Hepatocyte (in vitro differentiated cells): ENCODE results near the gene PHACTR2. TPM values are rescaled to one million over a fixed set of nuclear protein-coding genes. Genes with fewer than 3 reads are reported as not detected.

Experiments used
- DNase-seq: peaks from one replicate; pipeline ENCODE4 v3.0.0-alpha.2; 2016; ENCODE audit warnings: low spot score
- H2AFZ ChIP-seq: fragments of 200-600 bp; sonication (generic); 2 replicates; pipeline ENCODE4 v1.6.0; 2016; ENCODE audit warnings: antibody characterized with exemption, mild to moderate bottlenecking
- H3K27ac ChIP-seq: fragments of 200-600 bp; sonication (generic); 2 replicates; pipeline ENCODE4 v1.5.1; 2016; ENCODE audit warnings: mild to moderate bottlenecking
- H3K27me3 ChIP-seq: fragments of 200-600 bp; sonication (generic); 2 replicates; pipeline ENCODE4 v1.6.1; 2016
- H3K36me3 ChIP-seq: fragments of 200-600 bp; sonication (generic); replicated peaks from 2 replicates; pipeline ENCODE4 v1.5.1; 2016; ENCODE audit warnings: low read depth; ENCODE audit not compliant: insufficient read depth
- H3K4me1 ChIP-seq: fragments of 200-600 bp; sonication (generic); 2 replicates; pipeline ENCODE4 v1.5.1; 2016; ENCODE audit warnings: mild to moderate bottlenecking, moderate library complexity; ENCODE audit not compliant: insufficient read depth
- H3K4me2 ChIP-seq: fragments of 200-600 bp; sonication (generic); 2 replicates; pipeline ENCODE4 v1.6.0; 2016
- H3K4me3 ChIP-seq: fragments of 200-600 bp; sonication (generic); 2 replicates; pipeline ENCODE4 v1.5.1; 2016; ENCODE audit warnings: mild to moderate bottlenecking
- H3K79me2 ChIP-seq: fragments of 200-600 bp; sonication (generic); 2 replicates; pipeline ENCODE4 v1.6.0; 2017; ENCODE audit warnings: mild to moderate bottlenecking
- H3K9me2 ChIP-seq: fragments of 200-600 bp; sonication (generic); replicated peaks from 2 replicates; pipeline ENCODE4 v1.6.0; 2017; ENCODE audit warnings: mild to moderate bottlenecking; ENCODE audit not compliant: insufficient read depth
- H3K9me3 ChIP-seq: fragments of 200-600 bp; sonication (generic); 2 replicates; pipeline ENCODE4 v1.5.1; 2016; ENCODE audit warnings: low read depth, mild to moderate bottlenecking
- H4K20me1 ChIP-seq: fragments of 200-600 bp; sonication (generic); 2 replicates; pipeline ENCODE4 v1.6.0; 2016; ENCODE audit warnings: mild to moderate bottlenecking; ENCODE audit not compliant: insufficient read depth, poor library complexity, severe bottlenecking
- EZH2 ChIP-seq: fragments of 200-600 bp; sonication (generic); IDR thresholded peaks from 2 replicates; pipeline ENCODE4 v1.6.1; 2016; ENCODE audit warnings: antibody characterized with exemption, mild to moderate bottlenecking, borderline replicate concordance
- EZH2phosphoT487 ChIP-seq: fragments of 200-600 bp; sonication (generic); IDR thresholded peaks from one replicate; pipeline ENCODE4 v1.6.1; 2018; ENCODE audit warnings: antibody characterized with exemption, mild to moderate bottlenecking, low read depth, moderate library complexity; ENCODE audit not compliant: unreplicated experiment, severe bottlenecking
- WGBS: methylation state at CpG from one replicate; pipeline ENCODE4 v1.1.6; 2016; ENCODE audit warnings: low lambda C conversion rate; ENCODE audit errors: missing lambda C conversion rate; 5-methylcytosine and 5-hydroxymethylcytosine counted together
- polyA plus RNA-seq: library from polyadenylated mRNA; unstranded; fragments of >200 nt; fragmentation: Nextera tagmentation; extraction: Ambion mirVana; gene quantifications from 2 replicates; pipeline ENCODE4 v1.2.1, GENCODE V29; 2016
- total RNA-seq: library from RNA; depleted of rRNA; stranded (reverse); fragments of >200 nt; gene quantifications from 2 replicates; pipeline ENCODE4 v1.2.3, GENCODE V29; 2014
- TF ChIP-seq, protein P1 (sequence below): fragments of 200-600 bp; sonication (generic); IDR thresholded peaks from 2 replicates; pipeline ENCODE4 v1.5.1; 2016; ENCODE audit warnings: antibody characterized with exemption, mild to moderate bottlenecking; ENCODE audit not compliant: poor library complexity

Gene PHACTR2
- total and polyA plus RNA-seq, 2 experiments from 2014 or later, result 86.6 to 111 TPM

DNA sequence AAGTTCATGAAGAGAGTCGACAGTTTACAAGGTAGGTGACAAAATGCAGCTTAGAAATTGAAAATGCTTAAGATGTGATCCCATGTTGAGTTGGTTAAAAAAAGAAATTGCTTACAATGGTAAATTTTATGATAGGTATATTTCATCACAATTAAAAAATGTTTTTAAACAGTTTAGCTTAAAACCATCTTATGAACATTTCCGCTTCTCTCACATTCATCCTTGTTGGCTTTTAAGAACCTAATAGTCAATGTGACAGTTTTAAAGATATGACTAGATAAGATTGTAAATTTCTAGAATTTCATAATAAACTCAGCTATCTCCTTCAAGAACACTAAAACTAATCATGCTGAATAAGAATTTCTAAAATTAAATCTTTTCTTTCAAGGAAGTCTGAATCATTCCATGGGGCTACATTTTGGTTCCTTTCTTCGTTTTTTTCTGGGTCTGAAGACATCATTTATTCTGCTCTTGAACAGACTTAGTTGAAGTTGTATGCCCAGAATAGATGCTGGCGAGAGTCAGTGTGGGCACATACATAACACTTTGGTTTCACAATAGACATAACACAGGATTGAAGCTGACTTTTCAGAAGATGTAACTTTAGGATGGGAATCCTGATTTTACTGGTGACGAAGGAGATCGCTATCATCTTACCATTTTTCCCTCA lies 129.5 kb downstream of the PHACTR2 start:
- 96% methylated on average over 6 of the region's 6 CpGs for WGBS
- no peak for DNase-seq
- Histone ChIP-seq H3K9me2 (no peaks in the 10 kb centered on the region), H3K36me3 (no peaks in the 10 kb centered on the region), H3K27me3 (no peaks in the 10 kb centered on the region), H3K4me1 (peaks cover 3% of the 10 kb centered on the region), H3K27ac (peak overlapping the region; percentile 85), H3K9me3 (no peaks in the 10 kb centered on the region), H3K79me2 (peaks cover 9% of the 10 kb centered on the region), H4K20me1 (no peaks in the 10 kb centered on the region), H3K4me3 (no peak overlapping the region), H3K4me2 (no peak overlapping the region), H2AFZ (no peak overlapping the region)
- TF ChIP-seq, protein P1, sequence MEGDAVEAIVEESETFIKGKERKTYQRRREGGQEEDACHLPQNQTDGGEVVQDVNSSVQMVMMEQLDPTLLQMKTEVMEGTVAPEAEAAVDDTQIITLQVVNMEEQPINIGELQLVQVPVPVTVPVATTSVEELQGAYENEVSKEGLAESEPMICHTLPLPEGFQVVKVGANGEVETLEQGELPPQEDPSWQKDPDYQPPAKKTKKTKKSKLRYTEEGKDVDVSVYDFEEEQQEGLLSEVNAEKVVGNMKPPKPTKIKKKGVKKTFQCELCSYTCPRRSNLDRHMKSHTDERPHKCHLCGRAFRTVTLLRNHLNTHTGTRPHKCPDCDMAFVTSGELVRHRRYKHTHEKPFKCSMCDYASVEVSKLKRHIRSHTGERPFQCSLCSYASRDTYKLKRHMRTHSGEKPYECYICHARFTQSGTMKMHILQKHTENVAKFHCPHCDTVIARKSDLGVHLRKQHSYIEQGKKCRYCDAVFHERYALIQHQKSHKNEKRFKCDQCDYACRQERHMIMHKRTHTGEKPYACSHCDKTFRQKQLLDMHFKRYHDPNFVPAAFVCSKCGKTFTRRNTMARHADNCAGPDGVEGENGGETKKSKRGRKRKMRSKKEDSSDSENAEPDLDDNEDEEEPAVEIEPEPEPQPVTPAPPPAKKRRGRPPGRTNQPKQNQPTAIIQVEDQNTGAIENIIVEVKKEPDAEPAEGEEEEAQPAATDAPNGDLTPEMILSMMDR, result no peak
- no peak for TF ChIP-seq EZH2
- no peak for TF ChIP-seq EZH2phosphoT487

GRCh38 chr6:143810745-143811144 lies 133.0 kb downstream of the PHACTR2 start:
- no peaks in the 10 kb centered on the region for H3K9me3 ChIP-seq
- no peaks in the 10 kb centered on the region for H3K27me3 ChIP-seq
- H3K4me2 ChIP-seq, result no peak overlapping the region
- H3K27ac ChIP-seq, result no peak overlapping the region
- H3K36me3 ChIP-seq, result no peaks in the 10 kb centered on the region
- H2AFZ ChIP-seq, result no peak overlapping the region
- DNase-seq, result no peak
- H3K79me2 ChIP-seq, result peaks cover 5% of the 10 kb centered on the region
- no peaks in the 10 kb centered on the region for H4K20me1 ChIP-seq
- H3K9me2 ChIP-seq, result no peaks in the 10 kb centered on the region
- WGBS, result 96% methylated on average over 2 of the region's 2 CpGs
- no peak overlapping the region for H3K4me3 ChIP-seq
- TF ChIP-seq EZH2phosphoT487, result no peak
- no peak for TF ChIP-seq EZH2
- TF ChIP-seq, protein P1, result no peak
- H3K4me1 ChIP-seq, result no peaks in the 10 kb centered on the region

DNA sequence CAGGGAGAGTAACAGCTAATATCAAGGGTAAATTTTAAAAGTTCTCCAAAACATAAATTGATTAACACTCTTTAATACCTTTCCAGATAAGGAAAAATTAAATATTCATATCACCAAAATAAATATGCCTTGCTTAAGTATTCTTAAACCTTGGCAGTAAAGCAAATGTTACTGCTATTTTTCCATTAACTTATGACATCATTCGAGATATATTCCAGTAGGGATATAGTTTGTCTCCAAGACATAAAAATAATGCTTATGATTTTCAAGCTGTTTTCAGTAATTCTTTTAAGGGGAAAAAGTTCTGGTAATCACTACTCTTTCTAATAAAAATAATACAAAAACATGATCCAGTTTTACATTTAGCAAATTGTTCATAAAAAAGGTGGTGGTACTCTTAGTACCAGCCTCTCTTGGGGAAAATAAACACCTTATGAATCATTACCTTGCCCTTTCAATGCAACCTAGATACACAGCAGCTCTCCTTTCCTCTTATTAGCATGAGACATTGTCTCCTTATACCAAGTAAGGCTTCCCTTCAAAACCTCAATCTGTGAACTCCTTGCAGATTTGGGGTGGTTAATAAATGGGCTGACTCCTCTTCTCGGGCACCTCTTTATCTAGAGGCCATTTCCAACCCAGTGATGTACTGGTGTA lies 133.9 kb downstream of the PHACTR2 start:
- TF ChIP-seq EZH2 (no peak), EZH2phosphoT487 (no peak)
- TF ChIP-seq, protein P1, result no peak
- no peaks in the 10 kb centered on the region for H4K20me1 ChIP-seq
- no peak overlapping the region for H3K4me2 ChIP-seq
- H3K27ac ChIP-seq, result peak overlapping the region; percentile 60
- H2AFZ ChIP-seq, result no peak overlapping the region
- peaks cover 5% of the 10 kb centered on the region for H3K79me2 ChIP-seq
- H3K9me3 ChIP-seq, result no peaks in the 10 kb centered on the region
- H3K4me1 ChIP-seq, result no peaks in the 10 kb centered on the region
- H3K9me2 ChIP-seq, result no peaks in the 10 kb centered on the region
- WGBS, result 90% methylated on average over 2 of the region's 2 CpGs
- no peaks in the 10 kb centered on the region for H3K27me3 ChIP-seq
- no peaks in the 10 kb centered on the region for H3K36me3 ChIP-seq
- no peak for DNase-seq
- H3K4me3 ChIP-seq, result no peak overlapping the region
